IPS-11a (cell line): ENCODE data around the gene GSTO2.
"Not testable (repeated sequence)": the region's sequence is repeated elsewhere in the genome, so short reads cannot be mapped to it uniquely, and the experiment has no call there.

Source experiments
- H3K4me3 ChIP-seq: one replicate; pipeline ENCODE4 v1.5.1; 2013; ENCODE audit warnings: low read depth, low read length, control low read depth

Gene GSTO2

GRCh38 chr10:104268713-104269645 lies at the start of gene GSTO2:
Gene GSTO2 (plus strand): TSS chr10:104269184. CDS start chr10:104274916, 5,732 bp downstream.
- H3K4me3 ChIP-seq: peak within 1 kb of the TSS; percentile 94

DNA sequence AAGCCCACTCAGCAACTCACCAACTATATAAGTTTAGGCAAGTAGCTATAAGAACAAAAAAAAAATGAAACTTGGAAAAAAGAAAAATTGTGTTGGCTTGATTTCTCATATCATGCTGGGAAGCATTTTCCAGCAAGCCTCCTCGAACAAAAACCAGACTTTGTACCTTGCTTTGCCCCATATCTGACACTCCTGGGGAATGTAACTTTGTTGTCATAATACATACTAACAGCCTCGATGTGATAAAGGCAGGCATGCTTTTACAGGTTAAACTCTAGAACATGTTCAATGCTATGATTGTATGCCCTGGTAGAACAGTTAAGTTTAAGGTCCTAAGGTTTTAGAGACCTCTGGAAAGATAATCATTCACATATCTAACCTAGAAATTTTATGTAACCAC lies 48.5 kb upstream of the GSTO2 start:
- H3K4me3 ChIP-seq: no peak overlapping the region

- H3K4me3 ChIP-seq: no peak overlapping the region
Observed at GRCh38 chr10:104223304-104223703, 45.7 kb upstream of the GSTO2 start.

DNA sequence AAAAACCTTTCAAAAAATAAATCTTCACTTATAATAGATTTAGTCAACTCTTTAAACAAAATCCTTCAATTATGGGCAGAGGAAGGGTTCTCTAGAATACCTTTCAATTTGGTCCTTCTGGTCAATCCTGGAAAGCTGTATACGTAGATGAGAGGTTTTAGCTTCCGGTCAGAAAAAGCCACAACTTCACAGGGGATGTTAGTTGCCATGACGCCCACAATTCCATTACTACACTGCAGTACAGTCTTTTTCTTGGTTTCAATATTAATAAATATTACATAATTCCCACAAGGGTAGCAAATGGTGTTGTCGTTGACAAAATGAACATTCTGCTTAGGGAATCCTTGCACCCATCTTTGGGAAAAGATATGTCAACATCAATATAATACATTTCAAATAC lies 38.5 kb upstream of the GSTO2 start:
- H3K4me3 ChIP-seq: no peak overlapping the region

DNA sequence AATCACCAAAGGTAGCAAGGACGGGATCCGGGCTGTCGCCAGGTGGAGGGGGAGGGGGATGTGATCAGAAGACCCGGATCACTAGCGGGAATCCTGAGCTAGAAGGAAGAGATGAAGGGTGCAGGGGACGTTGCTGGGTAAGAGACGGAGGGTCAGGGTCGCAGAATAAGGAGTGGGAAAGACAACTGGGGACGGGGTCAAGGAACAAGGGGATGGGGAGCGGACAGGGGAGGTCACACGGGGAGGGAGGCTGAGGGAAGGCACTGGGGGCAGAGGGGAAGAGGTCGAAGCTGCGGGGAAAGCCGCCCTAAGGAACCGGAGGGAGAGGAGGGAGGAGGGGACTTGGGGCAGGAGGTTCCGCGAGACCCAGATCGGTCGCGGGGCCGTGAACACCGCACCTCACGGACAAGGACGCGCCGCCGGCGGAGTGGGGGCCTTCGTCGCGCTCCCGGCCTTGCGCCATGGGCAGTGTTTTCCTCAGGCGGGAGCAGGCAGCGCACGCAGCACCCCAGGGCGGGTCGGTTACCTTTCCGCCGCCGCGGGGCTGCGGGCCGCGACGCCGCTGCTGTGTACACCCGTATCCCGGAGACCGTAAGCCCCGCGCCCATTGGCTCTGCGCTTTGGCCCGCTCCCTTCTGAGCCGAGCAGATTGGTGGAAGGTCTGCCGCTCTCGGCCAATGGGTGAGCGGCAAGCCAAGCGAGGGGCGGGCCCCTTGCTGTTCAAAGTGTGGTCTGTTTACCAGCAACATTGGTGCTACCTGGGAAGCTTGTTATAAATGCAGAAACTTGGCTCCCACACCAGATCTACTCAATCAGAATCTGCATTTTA lies 37.0 kb upstream of the GSTO2 start, which contains the start of gene CFAP43:
TSS of gene CFAP43 (minus strand) at position 581 of the 829 bp plus-strand sequence. CDS start at position 463, 118 bp downstream.
- peak within 1 kb of the TSS; percentile 92 for H3K4me3 ChIP-seq

DNA sequence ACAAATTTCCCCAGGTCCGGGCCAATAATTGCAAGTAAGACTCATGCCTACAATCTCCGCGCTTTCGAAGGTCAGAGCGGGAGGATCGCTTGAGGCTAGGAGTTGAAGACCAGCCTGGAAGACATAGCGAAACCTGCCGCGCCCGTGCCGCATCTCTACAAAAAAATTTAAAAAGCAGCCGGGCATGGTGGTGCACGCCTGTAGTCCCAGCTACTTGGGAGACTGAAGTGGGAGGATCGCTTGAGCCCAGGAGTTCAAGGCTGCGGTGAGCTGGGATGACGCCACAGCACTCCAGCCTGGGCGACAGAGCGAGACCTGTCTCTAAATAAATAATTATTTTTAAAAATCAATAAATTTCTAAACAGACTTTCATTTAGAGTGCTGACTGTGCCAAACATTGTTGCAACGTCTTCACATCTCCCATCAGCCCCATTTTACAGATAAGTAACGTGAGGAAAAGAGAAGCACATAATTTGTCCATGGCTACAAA lies 36.3 kb upstream of the GSTO2 start:
- H3K4me3 ChIP-seq: peak overlapping the region; percentile 92

GRCh38 chr10:104233817-104234216 lies 35.2 kb upstream of the GSTO2 start:
- H3K4me3 ChIP-seq: no peak overlapping the region

DNA sequence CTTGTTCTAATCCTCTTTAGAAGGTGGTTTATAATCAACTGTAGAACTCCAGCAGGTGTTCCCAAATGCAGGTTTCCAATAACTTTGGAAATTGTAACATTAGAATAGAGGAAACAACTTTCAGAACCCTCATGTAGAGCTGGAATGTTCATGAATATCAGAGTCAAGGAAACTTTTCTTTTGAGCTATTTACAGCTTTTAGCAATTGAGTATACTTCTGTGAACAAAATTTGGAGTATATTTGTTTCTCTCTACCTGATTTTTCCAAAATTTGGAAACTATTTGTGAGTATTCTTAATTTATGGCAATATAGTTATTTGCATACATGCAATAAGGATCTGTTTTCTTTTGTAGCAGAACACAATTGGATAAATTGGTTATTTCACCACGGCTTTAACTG lies 34.0 kb upstream of the GSTO2 start:
- H3K4me3 ChIP-seq: no peak overlapping the region

- no peak overlapping the region for H3K4me3 ChIP-seq
Observed at GRCh38 chr10:104235801-104236200, 33.2 kb upstream of the GSTO2 start.

DNA sequence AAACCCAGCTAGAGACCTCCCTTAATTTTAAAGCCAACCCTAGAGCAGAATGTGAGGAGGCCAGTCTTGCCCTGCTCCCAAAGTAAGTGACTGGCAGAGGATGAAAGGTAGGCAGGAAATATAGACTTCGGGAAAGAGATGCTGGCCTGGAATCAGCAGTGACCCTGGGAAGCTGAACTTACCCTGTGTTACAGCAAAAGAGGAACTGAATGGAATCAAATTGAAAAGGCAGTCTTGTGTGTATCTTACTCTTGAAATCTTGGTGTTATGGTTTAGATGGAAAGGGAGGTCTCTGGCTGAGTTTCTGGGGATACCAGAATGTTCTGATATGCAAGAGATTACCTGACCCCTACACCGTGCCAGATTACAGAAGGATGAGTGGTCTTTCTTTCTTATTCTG lies 28.9 kb upstream of the GSTO2 start:
- H3K4me3 ChIP-seq: no peak overlapping the region

- no peak overlapping the region for H3K4me3 ChIP-seq
Observed at GRCh38 chr10:104242545-104242944, 26.4 kb upstream of the GSTO2 start.

DNA sequence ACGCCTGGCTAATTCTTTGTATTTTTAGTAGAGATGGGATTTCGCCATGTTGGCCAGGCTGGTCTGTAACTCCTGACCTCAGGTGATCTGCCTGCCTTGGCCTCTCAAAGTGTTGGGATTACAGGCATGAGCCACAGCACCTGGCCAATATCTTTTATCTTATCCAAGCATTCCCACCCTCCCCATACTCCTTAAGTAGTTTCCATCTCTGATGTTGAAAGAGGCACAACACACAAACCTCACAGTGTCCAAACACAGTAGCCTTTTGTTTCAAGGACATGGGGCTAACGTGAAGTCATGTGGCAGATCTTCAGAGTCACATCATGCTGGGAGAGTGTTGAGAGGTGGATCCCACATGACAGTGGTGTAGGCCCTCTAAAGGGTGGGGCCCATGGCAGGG lies 26.0 kb upstream of the GSTO2 start:
- not testable (repeated sequence) for H3K4me3 ChIP-seq

DNA sequence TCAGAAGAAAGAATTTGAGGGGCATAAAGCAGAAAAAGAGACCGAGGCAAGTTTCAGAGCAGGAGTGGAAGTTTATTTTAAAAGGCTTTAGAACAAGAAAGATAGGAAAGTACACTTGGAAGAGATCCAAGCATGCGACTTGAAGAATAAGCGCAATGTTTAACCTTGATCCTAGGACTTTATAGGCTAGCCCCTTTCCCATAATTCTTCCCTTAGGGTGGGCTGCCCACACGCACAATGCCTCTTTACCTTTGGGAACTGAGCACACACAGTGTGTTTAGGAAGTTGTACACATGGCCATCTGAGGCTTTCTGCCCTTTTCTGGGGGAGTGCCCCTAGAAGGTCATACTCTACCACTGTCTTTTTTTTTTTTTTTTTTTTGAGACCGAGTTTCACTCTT lies 25.5 kb upstream of the GSTO2 start:
- H3K4me3 ChIP-seq: no peak overlapping the region

- H3K4me3 ChIP-seq: no peak overlapping the region
Observed at GRCh38 chr10:104245066-104245632, 23.8 kb upstream of the GSTO2 start.

DNA sequence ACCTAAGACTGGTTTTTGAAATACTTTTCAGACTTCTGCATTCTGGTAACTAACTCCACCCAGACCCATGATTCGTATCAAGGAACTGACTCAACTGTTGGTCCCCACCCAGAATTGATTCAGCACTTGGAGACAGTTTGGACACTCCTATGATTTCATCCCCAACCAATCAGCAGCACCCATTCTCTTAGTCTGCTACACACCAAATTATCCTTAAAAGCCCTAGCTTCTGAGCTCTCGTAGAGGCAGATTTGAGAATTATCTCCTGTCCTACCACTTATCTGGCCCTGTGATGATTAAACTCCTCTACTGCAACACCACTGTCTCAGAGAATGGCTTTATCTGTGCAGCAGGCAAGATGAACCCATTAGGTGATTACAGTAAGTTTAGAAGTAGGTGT lies 22.0 kb upstream of the GSTO2 start:
- H3K4me3 ChIP-seq: no peak overlapping the region

DNA sequence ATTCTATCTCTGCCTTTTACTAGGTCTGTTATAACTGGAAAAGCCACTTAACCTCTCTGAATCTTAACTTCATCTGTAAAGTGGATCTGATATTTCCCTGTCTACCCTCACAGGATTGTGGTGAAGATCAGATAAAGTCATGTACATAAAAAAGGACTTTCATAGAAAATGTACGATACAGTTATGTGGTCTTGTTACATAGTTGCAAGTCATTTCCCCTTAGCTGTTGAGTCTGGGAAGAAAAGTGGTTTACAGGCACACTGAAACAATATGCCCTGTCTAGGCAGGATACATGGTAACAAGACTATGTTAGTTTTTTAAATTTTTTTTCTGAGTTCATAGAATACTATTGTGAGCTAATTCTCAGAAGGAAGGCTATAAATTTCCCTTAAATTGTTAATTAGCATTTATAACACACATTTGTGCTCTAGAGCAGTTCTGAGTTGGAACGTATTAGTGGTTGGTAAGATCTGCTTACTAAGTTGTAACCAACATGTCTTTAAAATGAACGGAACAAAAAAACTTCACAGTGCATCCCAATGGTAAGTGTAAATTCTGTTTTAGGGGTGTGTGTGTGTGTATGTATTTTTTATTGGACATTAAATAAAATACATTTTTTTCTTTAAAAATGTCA lies 21.4 kb upstream of the GSTO2 start:
- no peak overlapping the region for H3K4me3 ChIP-seq

GRCh38 chr10:104248931-104249330 lies 20.1 kb upstream of the GSTO2 start:
- H3K4me3 ChIP-seq: not testable (repeated sequence)

GRCh38 chr10:104250371-104250770 lies 18.6 kb upstream of the GSTO2 start:
- H3K4me3 ChIP-seq: no peak overlapping the region

DNA sequence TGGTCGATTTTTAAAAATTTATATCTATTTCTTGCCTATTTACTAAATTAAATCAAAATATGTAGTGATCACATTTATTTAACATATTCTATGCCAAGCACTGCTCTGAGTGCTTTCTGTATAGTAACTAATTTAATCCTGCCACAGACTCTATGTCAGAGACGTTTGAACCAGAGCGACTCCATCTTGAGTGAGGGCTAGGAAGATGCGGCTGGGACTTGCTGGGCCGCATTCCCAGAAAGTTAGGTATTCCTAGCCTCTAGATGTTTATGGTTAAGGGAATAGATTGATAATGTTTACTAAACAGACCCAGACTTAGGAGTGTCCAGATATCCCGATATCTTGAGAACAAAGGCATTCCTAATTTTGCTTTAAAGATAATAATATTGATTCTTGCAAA lies 17.5 kb upstream of the GSTO2 start:
- H3K4me3 ChIP-seq: no peak overlapping the region

DNA sequence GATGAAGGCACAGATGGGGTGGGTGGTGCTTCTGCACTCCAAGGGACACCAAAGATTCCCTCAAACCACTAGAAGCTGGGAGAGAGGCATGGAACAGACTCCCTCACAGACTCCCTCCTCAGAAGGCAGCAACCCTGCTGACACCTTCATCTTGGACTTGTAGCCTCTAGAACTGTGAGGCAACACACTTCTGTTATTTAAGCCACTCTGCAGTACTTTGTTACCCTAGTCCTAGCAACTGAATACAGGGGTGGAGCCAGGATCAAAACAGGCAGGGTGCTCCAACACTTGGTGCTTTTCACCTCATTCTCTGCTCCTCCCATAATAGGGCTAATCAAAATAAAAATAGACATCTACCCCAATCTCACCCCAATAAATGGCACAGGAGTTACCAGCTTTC lies 16.6 kb upstream of the GSTO2 start:
- no peak overlapping the region for H3K4me3 ChIP-seq

GRCh38 chr10:104253106-104253505 lies 15.9 kb upstream of the GSTO2 start:
- no peak overlapping the region for H3K4me3 ChIP-seq
